PFSK-1 (cell line): ENCODE measurements around the gene CPVL.

Source experiments
- POLR2AphosphoS5 ChIP-seq: IDR thresholded peaks from 2 replicates; pipeline ENCODE4 v1.6.1; 2012; ENCODE audit warnings: low read depth, mild to moderate bottlenecking, control low read depth, low read length, moderate library complexity
- SIN3A ChIP-seq: IDR thresholded peaks from 2 replicates; pipeline ENCODE4 v1.6.1; 2012; ENCODE audit warnings: mild to moderate bottlenecking, low read length, moderate library complexity, borderline replicate concordance; ENCODE audit not compliant: insufficient read depth
- TAF1 ChIP-seq: IDR thresholded peaks from 2 replicates; pipeline ENCODE4 v1.6.1; 2012; ENCODE audit warnings: low read length, control low read depth, borderline replicate concordance; ENCODE audit not compliant: insufficient read depth

- TF ChIP-seq SIN3A = no peak
- TF ChIP-seq POLR2AphosphoS5 = no peak
- no peak for TF ChIP-seq TAF1
Observed at GRCh38 chr7:29126804-29127203, 19.5 kb downstream of the CPVL start.
